Neural progenitor cell (in vitro differentiated cells): ENCODE data around the gene PRF1.

Source experiments
- EZH2 ChIP-seq: fragments of 200-600 bp; sonication (generic); IDR thresholded peaks from 2 replicates; pipeline ENCODE4 v1.6.1; 2017; ENCODE audit warnings: antibody characterized with exemption, mild to moderate bottlenecking, moderate library complexity
- TF ChIP-seq, protein P1 (sequence below): fragments of 200-600 bp; sonication (generic); IDR thresholded peaks from 2 replicates; pipeline ENCODE4 v1.5.1; 2017; ENCODE audit warnings: antibody characterized with exemption, mild to moderate bottlenecking

DNA sequence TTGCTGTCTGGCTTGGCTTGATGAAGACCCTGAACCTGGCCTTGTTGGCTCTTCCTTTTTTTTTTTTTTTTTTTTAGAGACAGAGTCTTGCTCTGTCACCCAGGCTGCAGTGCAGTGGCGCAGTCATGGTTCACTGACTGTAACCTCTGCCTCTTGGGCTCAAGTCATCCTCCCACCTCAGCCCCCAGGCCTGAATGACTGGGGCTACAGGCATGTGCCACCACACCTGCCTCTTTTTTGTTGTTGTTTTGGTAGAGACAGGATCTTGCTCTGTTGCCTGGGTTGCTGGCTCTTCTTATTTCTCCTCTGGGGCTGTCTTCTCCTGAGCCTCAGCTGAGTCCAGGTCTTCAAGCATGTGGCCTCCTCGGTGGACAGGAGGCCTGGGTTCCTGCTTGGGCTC, 44.7 kb downstream of the PRF1 start:
- TF ChIP-seq, protein P1, sequence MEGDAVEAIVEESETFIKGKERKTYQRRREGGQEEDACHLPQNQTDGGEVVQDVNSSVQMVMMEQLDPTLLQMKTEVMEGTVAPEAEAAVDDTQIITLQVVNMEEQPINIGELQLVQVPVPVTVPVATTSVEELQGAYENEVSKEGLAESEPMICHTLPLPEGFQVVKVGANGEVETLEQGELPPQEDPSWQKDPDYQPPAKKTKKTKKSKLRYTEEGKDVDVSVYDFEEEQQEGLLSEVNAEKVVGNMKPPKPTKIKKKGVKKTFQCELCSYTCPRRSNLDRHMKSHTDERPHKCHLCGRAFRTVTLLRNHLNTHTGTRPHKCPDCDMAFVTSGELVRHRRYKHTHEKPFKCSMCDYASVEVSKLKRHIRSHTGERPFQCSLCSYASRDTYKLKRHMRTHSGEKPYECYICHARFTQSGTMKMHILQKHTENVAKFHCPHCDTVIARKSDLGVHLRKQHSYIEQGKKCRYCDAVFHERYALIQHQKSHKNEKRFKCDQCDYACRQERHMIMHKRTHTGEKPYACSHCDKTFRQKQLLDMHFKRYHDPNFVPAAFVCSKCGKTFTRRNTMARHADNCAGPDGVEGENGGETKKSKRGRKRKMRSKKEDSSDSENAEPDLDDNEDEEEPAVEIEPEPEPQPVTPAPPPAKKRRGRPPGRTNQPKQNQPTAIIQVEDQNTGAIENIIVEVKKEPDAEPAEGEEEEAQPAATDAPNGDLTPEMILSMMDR: no peak
- TF ChIP-seq EZH2: no peak
